Adipocyte (in vitro differentiated cells): ENCODE data around the gene ACP4.

Experiments
- DNase-seq: peaks from one replicate; pipeline ENCODE4 v3.0.0-alpha.2; 2015; ENCODE audit warnings: low read depth
- H3K27me3 ChIP-seq: replicated peaks from 2 replicates; pipeline ENCODE4 v1.7.0; 2013; ENCODE audit warnings: mild to moderate bottlenecking, low read length, moderate library complexity; ENCODE audit not compliant: control insufficient read depth, insufficient read depth
- H3K36me3 ChIP-seq: 2 replicates; pipeline ENCODE4 v1.7.0; 2013; ENCODE audit warnings: low read length, mild to moderate bottlenecking, moderate library complexity; ENCODE audit not compliant: control insufficient read depth, insufficient read depth, severe bottlenecking
- H3K4me1 ChIP-seq: 2 replicates; pipeline ENCODE4 v1.7.0; 2013; ENCODE audit warnings: mild to moderate bottlenecking, low read length, moderate library complexity; ENCODE audit not compliant: control insufficient read depth, insufficient read depth
- H3K4me3 ChIP-seq: 2 replicates; pipeline ENCODE4 v1.7.0; 2013; ENCODE audit warnings: mild to moderate bottlenecking, low read length, moderate library complexity
- H3K9ac ChIP-seq: 2 replicates; pipeline ENCODE4 v1.7.0; 2013; ENCODE audit warnings: mild to moderate bottlenecking, low read length, moderate library complexity
- H3K9me3 ChIP-seq: 2 replicates; pipeline ENCODE4 v1.7.0; 2013; ENCODE audit warnings: mild to moderate bottlenecking, low read length, moderate library complexity; ENCODE audit not compliant: control insufficient read depth

ACP4 gene

DNA sequence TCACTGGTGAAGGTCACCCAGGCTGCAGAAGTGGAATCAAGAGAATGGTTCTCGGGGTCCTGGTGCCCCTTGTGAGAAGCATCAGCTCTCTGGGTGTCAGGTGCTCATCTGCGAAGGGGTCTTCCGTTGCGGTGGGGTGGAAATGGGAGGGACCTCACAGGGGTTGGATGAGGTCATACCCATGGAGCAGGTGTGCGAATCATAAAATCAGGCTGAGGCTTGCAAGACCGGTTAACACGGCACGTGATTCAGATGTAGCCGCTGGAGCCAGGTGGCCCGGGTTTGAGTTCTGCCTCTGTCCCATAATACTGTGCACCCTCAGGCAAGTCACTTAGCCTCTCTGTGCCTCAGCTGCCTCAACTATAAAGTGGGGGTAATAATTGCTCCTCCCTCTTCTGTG, 47.1 kb downstream of the ACP4 start:
- DNase-seq: no peak
- Histone ChIP-seq H3K27me3 (peaks cover 24% of the 10 kb centered on the region), H3K36me3 (no peaks in the 10 kb centered on the region), H3K4me3 (no peak overlapping the region), H3K9me3 (no peaks in the 10 kb centered on the region), H3K4me1 (peaks cover 5% of the 10 kb centered on the region), H3K9ac (no peak overlapping the region)

DNA sequence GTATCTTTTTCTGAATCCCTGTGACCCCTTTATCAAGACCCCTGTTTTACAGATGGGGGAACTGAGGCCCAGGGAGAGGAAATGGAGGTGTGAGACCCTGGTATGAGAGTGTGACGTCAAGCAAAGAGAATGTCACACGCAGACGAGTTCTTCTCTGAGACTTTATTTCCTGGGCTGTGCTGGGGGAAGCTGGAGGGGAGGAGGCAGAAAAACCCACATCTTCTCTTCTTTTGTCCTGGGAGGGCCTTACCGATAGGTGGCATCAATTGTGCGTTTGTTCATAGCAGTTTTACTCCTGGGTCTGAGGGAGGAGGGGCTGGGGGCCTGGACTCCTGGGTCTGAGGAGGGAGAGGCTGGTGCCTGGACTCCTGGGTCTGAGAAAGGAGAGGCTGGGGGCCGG, 48.0 kb downstream of the ACP4 start:
- H3K36me3 ChIP-seq: no peaks in the 10 kb centered on the region
- DNase-seq: no peak
- H3K4me3 ChIP-seq: no peak overlapping the region
- H3K4me1 ChIP-seq: peaks cover 5% of the 10 kb centered on the region
- no peak overlapping the region for H3K9ac ChIP-seq
- peaks cover 24% of the 10 kb centered on the region for H3K27me3 ChIP-seq
- peaks cover 3% of the 10 kb centered on the region for H3K9me3 ChIP-seq

GRCh38 chr19:50839712-50840655, 49.8 kb downstream of the ACP4 start:
- H3K9me3 ChIP-seq: peaks cover 8% of the 10 kb centered on the region
- H3K27me3 ChIP-seq: peaks cover 21% of the 10 kb centered on the region
- DNase-seq: no peak
- peaks cover 5% of the 10 kb centered on the region for H3K4me1 ChIP-seq
- H3K9ac ChIP-seq: no peak overlapping the region
- H3K4me3 ChIP-seq: no peak overlapping the region
- no peaks in the 10 kb centered on the region for H3K36me3 ChIP-seq

- no peaks in the 10 kb centered on the region for H3K4me1 ChIP-seq
- H3K36me3 ChIP-seq: no peaks in the 10 kb centered on the region
- H3K4me3 ChIP-seq: no peak overlapping the region
- no peak for DNase-seq
- peaks cover 3% of the 10 kb centered on the region for H3K27me3 ChIP-seq
- H3K9ac ChIP-seq: no peak overlapping the region
- H3K9me3 ChIP-seq: peaks cover 8% of the 10 kb centered on the region
Observed at GRCh38 chr19:50842130-50842529, 51.9 kb downstream of the ACP4 start.

DNA sequence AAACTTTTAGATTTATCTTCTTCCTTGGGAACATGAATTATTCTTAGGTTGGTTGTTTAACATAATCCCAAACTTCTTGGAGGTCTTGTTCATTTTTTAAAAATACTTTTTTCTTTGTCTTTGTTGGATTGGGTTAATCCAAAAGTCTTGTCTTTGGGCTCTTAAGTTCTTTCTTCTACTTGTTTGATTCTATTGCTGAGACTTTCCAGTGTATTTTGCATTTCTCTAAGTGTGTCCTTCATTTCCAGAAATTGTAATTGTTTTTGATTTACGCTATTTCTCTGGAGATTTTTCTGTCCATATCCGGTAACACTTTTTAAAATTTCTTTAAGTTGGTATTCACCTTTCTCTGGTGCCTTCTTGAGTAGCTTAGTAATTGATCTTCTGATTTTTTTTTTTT, 53.0 kb downstream of the ACP4 start:
- Histone ChIP-seq H3K36me3 (no peaks in the 10 kb centered on the region), H3K9me3 (peaks cover 8% of the 10 kb centered on the region), H3K9ac (no peak overlapping the region), H3K4me1 (no peaks in the 10 kb centered on the region), H3K4me3 (no peak overlapping the region), H3K27me3 (no peaks in the 10 kb centered on the region)
- no peak for DNase-seq

DNA sequence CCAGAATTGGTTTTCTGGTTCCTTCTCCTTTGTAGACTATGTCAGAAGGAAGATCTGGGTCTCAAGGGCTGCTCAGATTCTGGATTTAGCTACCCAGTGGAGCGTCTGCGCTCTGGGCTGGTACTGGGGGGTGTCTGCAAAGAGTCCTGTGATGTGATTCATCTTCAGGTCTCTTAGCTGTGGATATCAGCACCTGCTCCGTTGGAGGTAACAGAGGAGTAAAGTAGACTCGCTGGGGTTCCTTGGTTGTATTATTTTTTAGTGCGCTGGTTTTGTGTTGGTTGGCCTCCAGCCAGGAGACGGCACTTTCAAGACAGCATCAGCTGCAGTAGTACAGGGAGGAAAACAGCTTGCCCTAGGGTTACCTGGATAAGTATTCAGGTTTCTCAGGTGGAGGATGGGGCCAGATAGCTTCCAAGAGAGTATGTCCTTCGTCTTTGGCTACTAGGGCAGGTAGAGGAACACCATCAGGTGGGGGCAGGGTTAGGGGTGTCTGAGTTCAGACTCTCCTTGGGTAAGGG, 53.5 kb downstream of the ACP4 start:
- Histone ChIP-seq H3K9ac (no peak overlapping the region), H3K9me3 (peaks cover 8% of the 10 kb centered on the region), H3K36me3 (no peaks in the 10 kb centered on the region), H3K4me3 (no peak overlapping the region), H3K4me1 (no peaks in the 10 kb centered on the region), H3K27me3 (no peaks in the 10 kb centered on the region)
- DNase-seq: no peak

- no peaks in the 10 kb centered on the region for H3K36me3 ChIP-seq
- no peaks in the 10 kb centered on the region for H3K27me3 ChIP-seq
- no peak for DNase-seq
- no peak overlapping the region for H3K4me3 ChIP-seq
- H3K9me3 ChIP-seq: peaks cover 8% of the 10 kb centered on the region
- H3K4me1 ChIP-seq: no peaks in the 10 kb centered on the region
- no peak overlapping the region for H3K9ac ChIP-seq
Observed at GRCh38 chr19:50844296-50844935, 54.2 kb downstream of the ACP4 start.
